SK-N-MC (cell line): ENCODE measurements around the gene TMEM80.

Source experiments
- DNase-seq: peaks from one replicate; pipeline ENCODE4 v3.0.0-alpha.2; 2011; ENCODE audit warnings: low read depth, low spot score
- H3K27ac ChIP-seq: fragments of 200-600 bp; sonication (generic); 2 replicates; pipeline ENCODE4 v1.5.1; 2016; ENCODE audit warnings: mixed run types
- H3K36me3 ChIP-seq: fragments of 200-600 bp; sonication (generic); 2 replicates; pipeline ENCODE4 v1.6.1; 2017; ENCODE audit warnings: antibody characterized with exemption, low read length, mixed read lengths; ENCODE audit not compliant: insufficient read depth
- H3K4me3 ChIP-seq: fragments of 200-600 bp; sonication (generic); 2 replicates; pipeline ENCODE4 v1.5.1; 2016
- H3K9ac ChIP-seq: fragments of 200-600 bp; sonication (generic); 2 replicates; pipeline ENCODE4 v1.8.0; 2017; ENCODE audit warnings: mixed run types, mixed read lengths; ENCODE audit not compliant: insufficient read length
- H3K9me3 ChIP-seq: fragments of 200-600 bp; sonication (generic); 2 replicates; pipeline ENCODE4 v1.6.1; 2017; ENCODE audit warnings: low read depth, mild to moderate bottlenecking, antibody characterized with exemption, low read length, moderate library complexity, mixed read lengths
- EZH2 ChIP-seq: fragments of 200-600 bp; sonication (generic); IDR thresholded peaks from one replicate; pipeline ENCODE4 v1.6.1; 2017; ENCODE audit warnings: antibody characterized with exemption
- FOXP2 ChIP-seq: optimal IDR thresholded peaks from 2 replicates; pipeline ENCODE3; 2011; ENCODE audit warnings: mild to moderate bottlenecking, moderate library complexity; ENCODE audit not compliant: insufficient read depth; ENCODE audit errors: extremely low read length, control extremely low read depth
- POLR2AphosphoS5 ChIP-seq: IDR thresholded peaks from 2 replicates; pipeline ENCODE4 v1.6.1; 2012; ENCODE audit warnings: mild to moderate bottlenecking, low read depth, low read length, borderline replicate concordance

The TMEM80 gene

GRCh38 chr11:721247-721740 is 25.7 kb downstream of the TMEM80 start:
- Histone ChIP-seq H3K27ac (no peak overlapping the region), H3K9ac (no peak overlapping the region), H3K9me3 (no peaks in the 10 kb centered on the region), H3K4me3 (peak overlapping the region; percentile 33; the same call in 1 of the 2 replicates), H3K36me3 (no peaks in the 10 kb centered on the region)
- no peak for DNase-seq
- no peak for TF ChIP-seq EZH2
- no peak for TF ChIP-seq FOXP2
- no peak for TF ChIP-seq POLR2AphosphoS5

- Histone ChIP-seq H3K9ac (no peak overlapping the region), H3K27ac (no peak overlapping the region), H3K36me3 (no peaks in the 10 kb centered on the region), H3K4me3 (no peak overlapping the region), H3K9me3 (no peaks in the 10 kb centered on the region)
- DNase-seq, result no peak
- TF ChIP-seq FOXP2 (no peak), EZH2 (no peak)
Measured at GRCh38 chr11:721741-722345, 26.2 kb downstream of the TMEM80 start.

GRCh38 chr11:722346-722811 is 26.8 kb downstream of the TMEM80 start:
- no peaks in the 10 kb centered on the region for H3K9me3 ChIP-seq
- no peaks in the 10 kb centered on the region for H3K36me3 ChIP-seq
- H3K27ac ChIP-seq, result no peak overlapping the region
- no peak overlapping the region for H3K4me3 ChIP-seq
- no peak overlapping the region for H3K9ac ChIP-seq
- TF ChIP-seq FOXP2 (no peak), POLR2AphosphoS5 (no peak)
- DNase-seq, result no peak

- Histone ChIP-seq H3K36me3 (no peaks in the 10 kb centered on the region), H3K4me3 (no peak overlapping the region), H3K27ac (no peak overlapping the region), H3K9ac (no peak overlapping the region), H3K9me3 (no peaks in the 10 kb centered on the region)
- no peak for DNase-seq
- no peak for TF ChIP-seq FOXP2
- TF ChIP-seq POLR2AphosphoS5, result no peak
- no peak for TF ChIP-seq EZH2
Measured at GRCh38 chr11:723120-723883, 27.7 kb downstream of the TMEM80 start.

- no peak for TF ChIP-seq FOXP2
- no peak for TF ChIP-seq EZH2
- TF ChIP-seq POLR2AphosphoS5, result no peak
- no peak overlapping the region for H3K9ac ChIP-seq
- no peak for DNase-seq
- no peaks in the 10 kb centered on the region for H3K36me3 ChIP-seq
- H3K27ac ChIP-seq, result no peak overlapping the region
- no peaks in the 10 kb centered on the region for H3K9me3 ChIP-seq
- no peak overlapping the region for H3K4me3 ChIP-seq
Measured at GRCh38 chr11:724049-724777, 28.6 kb downstream of the TMEM80 start.

GRCh38 chr11:724778-725386 is 29.3 kb downstream of the TMEM80 start:
- TF ChIP-seq FOXP2 (no peak), EZH2 (no peak), POLR2AphosphoS5 (no peak)
- H3K27ac ChIP-seq, result no peak overlapping the region
- no peaks in the 10 kb centered on the region for H3K36me3 ChIP-seq
- H3K9ac ChIP-seq, result no peak overlapping the region
- no peak overlapping the region for H3K4me3 ChIP-seq
- DNase-seq, result no peak
- no peaks in the 10 kb centered on the region for H3K9me3 ChIP-seq

GRCh38 chr11:725624-726202 is 30.1 kb downstream of the TMEM80 start:
- no peak for TF ChIP-seq FOXP2
- no peak for TF ChIP-seq POLR2AphosphoS5
- TF ChIP-seq EZH2, result no peak
- Histone ChIP-seq H3K9ac (no peak overlapping the region), H3K4me3 (no peak overlapping the region), H3K9me3 (no peaks in the 10 kb centered on the region), H3K36me3 (no peaks in the 10 kb centered on the region), H3K27ac (no peak overlapping the region)
- DNase-seq, result no peak

GRCh38 chr11:726278-727220 is 30.9 kb downstream of the TMEM80 start:
- DNase-seq, result no peak
- Histone ChIP-seq H3K36me3 (no peaks in the 10 kb centered on the region), H3K27ac (no peak overlapping the region), H3K9me3 (no peaks in the 10 kb centered on the region), H3K4me3 (no peak overlapping the region), H3K9ac (no peak overlapping the region)
- TF ChIP-seq FOXP2 (no peak), POLR2AphosphoS5 (no peak), EZH2 (no peak)
